Glutamatergic neuron (in vitro differentiated cells): ENCODE measurements around the gene MOB3B. TPM values are rescaled to one million over a fixed set of nuclear protein-coding genes. Genes with fewer than 3 reads are reported as not detected.

Experiments
- DNase-seq: peaks from one replicate; pipeline ENCODE4 v3.0.0; 2022
- H3K27ac Mint-ChIP-seq: one replicate; pipeline ENCODE4 v1.8.0; 2020; ENCODE audit warnings: mild to moderate bottlenecking, mixed read lengths, inconsistent platforms; ENCODE audit not compliant: unreplicated experiment
- H3K27me3 Mint-ChIP-seq: one replicate; pipeline ENCODE4 v1.8.0; 2020; ENCODE audit warnings: mild to moderate bottlenecking, moderate library complexity, mixed read lengths, inconsistent platforms; ENCODE audit not compliant: unreplicated experiment
- H3K36me3 Mint-ChIP-seq: one replicate; pipeline ENCODE4 v1.8.0; 2020; ENCODE audit warnings: mild to moderate bottlenecking, mixed read lengths, inconsistent platforms; ENCODE audit not compliant: unreplicated experiment
- H3K4me1 Mint-ChIP-seq: one replicate; pipeline ENCODE4 v1.8.0; 2020; ENCODE audit warnings: mild to moderate bottlenecking, low read depth, mixed read lengths, inconsistent platforms; ENCODE audit not compliant: unreplicated experiment
- H3K4me3 Mint-ChIP-seq: one replicate; pipeline ENCODE4 v1.8.0; 2020; ENCODE audit warnings: mild to moderate bottlenecking, mixed read lengths, inconsistent platforms; ENCODE audit not compliant: unreplicated experiment
- H3K9me3 Mint-ChIP-seq: one replicate; pipeline ENCODE4 v1.8.0; 2020; ENCODE audit warnings: mild to moderate bottlenecking, moderate library complexity, mixed read lengths, inconsistent platforms; ENCODE audit not compliant: unreplicated experiment
- total RNA-seq: library from RNA; stranded (reverse); fragmentation: NEBNext Ultra II Directional; extraction: Animal tissue kit (Norgen Biotek cat#: 25700); gene quantifications from one replicate; pipeline ENCODE4 v1.2.1, GENCODE V29; 2021; ENCODE audit not compliant: unreplicated experiment
- TF ChIP-seq, protein P1 (sequence below): fragments of 200-600 bp; sonication (generic); IDR thresholded peaks from one replicate; pipeline ENCODE4 v1.5.0; 2021; ENCODE audit not compliant: partially characterized antibody, unreplicated experiment

MOB3B gene
- total RNA-seq, 1 donor from 2014 or later, result 1.8 TPM

GRCh38 chr9:27292659-27293405, 236.8 kb downstream of the MOB3B start:
- H3K27ac Mint-ChIP-seq, result no peak overlapping the region

DNA sequence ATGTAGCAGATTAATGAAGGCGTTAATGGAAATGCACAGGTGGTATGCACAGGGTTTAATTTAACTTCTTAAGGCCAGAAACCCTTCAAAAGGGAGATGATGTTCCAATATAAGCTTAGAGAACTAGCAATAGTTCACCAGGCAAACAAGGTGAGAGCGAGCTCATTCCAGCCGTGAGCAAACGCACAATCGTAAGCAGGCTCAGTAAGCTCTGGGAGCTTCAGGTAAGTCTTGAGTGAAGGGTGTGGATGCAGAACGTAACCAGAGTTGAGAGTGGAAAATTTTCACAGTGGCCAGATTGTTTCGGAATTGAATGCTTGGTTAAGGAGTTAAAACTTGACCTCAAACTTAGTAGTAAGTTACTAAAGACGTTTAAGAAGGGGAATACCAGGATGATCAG, 238.3 kb downstream of the MOB3B start:
- DNase-seq, result no peak
- Mint-ChIP-seq H3K27me3 (no peaks in the 10 kb centered on the region), H3K36me3 (no peaks in the 10 kb centered on the region), H3K4me1 (peaks cover 11% of the 10 kb centered on the region), H3K9me3 (no peaks in the 10 kb centered on the region), H3K27ac (no peak overlapping the region), H3K4me3 (no peak overlapping the region)
- TF ChIP-seq, protein P1, sequence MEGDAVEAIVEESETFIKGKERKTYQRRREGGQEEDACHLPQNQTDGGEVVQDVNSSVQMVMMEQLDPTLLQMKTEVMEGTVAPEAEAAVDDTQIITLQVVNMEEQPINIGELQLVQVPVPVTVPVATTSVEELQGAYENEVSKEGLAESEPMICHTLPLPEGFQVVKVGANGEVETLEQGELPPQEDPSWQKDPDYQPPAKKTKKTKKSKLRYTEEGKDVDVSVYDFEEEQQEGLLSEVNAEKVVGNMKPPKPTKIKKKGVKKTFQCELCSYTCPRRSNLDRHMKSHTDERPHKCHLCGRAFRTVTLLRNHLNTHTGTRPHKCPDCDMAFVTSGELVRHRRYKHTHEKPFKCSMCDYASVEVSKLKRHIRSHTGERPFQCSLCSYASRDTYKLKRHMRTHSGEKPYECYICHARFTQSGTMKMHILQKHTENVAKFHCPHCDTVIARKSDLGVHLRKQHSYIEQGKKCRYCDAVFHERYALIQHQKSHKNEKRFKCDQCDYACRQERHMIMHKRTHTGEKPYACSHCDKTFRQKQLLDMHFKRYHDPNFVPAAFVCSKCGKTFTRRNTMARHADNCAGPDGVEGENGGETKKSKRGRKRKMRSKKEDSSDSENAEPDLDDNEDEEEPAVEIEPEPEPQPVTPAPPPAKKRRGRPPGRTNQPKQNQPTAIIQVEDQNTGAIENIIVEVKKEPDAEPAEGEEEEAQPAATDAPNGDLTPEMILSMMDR, result no peak

More at GRCh38 chr9:27292659-27293405, 236.8 kb downstream of the MOB3B start:
- Mint-ChIP-seq H3K4me1 (peaks cover 11% of the 10 kb centered on the region), H3K4me3 (no peak overlapping the region), H3K36me3 (no peaks in the 10 kb centered on the region), H3K9me3 (no peaks in the 10 kb centered on the region), H3K27me3 (no peaks in the 10 kb centered on the region)
- TF ChIP-seq, protein P1, result no peak
- DNase-seq, result no peak

DNA sequence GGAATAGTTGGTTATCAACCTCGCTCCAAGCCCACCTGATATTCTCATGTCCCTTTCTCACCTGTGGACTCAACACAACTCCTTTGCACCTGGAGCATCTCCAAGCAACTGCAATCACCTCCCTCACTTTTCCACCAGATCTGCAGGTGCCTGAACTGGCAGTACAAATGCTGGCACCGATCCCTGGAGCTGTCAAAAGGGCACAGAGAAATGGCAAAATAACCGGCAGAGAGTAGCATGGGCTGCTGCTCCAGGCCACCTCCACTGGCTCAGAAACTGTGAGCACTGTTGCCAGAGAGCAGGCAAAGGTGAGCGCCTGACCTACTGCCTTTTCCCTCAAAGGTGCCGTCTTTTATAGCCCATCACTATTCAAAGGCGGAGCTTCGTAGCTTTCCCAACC, 247.3 kb downstream of the MOB3B start:
- Mint-ChIP-seq H3K4me1 (peaks cover 1% of the 10 kb centered on the region), H3K27me3 (no peaks in the 10 kb centered on the region), H3K4me3 (no peak overlapping the region), H3K9me3 (no peaks in the 10 kb centered on the region), H3K36me3 (no peaks in the 10 kb centered on the region), H3K27ac (no peak overlapping the region)
- DNase-seq, result no peak
- TF ChIP-seq, protein P1, result no peak

- DNase-seq, result no peak
- peaks cover 1% of the 10 kb centered on the region for H3K4me1 Mint-ChIP-seq
- H3K9me3 Mint-ChIP-seq, result no peaks in the 10 kb centered on the region
- no peaks in the 10 kb centered on the region for H3K27me3 Mint-ChIP-seq
- no peak overlapping the region for H3K27ac Mint-ChIP-seq
- no peak overlapping the region for H3K4me3 Mint-ChIP-seq
- TF ChIP-seq, protein P1, result no peak
- no peaks in the 10 kb centered on the region for H3K36me3 Mint-ChIP-seq
Measured at GRCh38 chr9:27280860-27281259, 248.8 kb downstream of the MOB3B start.

DNA sequence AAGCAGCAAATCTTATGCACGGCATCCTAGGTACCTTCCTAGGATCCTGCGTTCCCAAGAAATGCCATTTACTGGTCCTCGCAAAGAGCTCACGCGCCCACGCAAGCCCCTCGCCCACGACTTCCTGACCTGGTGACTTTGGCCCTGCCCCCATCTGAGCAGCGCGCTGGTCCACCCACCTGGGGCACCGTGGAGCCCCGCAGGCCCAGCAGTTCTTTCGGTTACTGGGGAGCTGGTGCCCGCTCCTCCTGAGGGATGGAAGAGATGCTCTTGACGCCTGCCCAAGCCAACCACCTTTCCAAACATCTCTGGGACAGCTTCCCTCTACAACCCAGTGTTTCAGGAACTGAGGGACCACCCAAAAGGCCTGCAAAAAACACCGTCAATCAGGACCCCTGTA, 249.4 kb downstream of the MOB3B start:
- no peak overlapping the region for H3K27ac Mint-ChIP-seq
- H3K9me3 Mint-ChIP-seq, result no peaks in the 10 kb centered on the region
- TF ChIP-seq, protein P1, result no peak
- H3K4me1 Mint-ChIP-seq, result peaks cover 1% of the 10 kb centered on the region
- H3K4me3 Mint-ChIP-seq, result no peak overlapping the region
- no peak for DNase-seq
- no peaks in the 10 kb centered on the region for H3K27me3 Mint-ChIP-seq
- no peaks in the 10 kb centered on the region for H3K36me3 Mint-ChIP-seq
